ENCODE measurements around the gene PRKAG2. TPM values are rescaled to one million over a fixed set of nuclear protein-coding genes. Genes with fewer than 3 reads are reported as not detected.

Gene PRKAG2
- total RNA-seq: 10 to 100 TPM in 1 of 2 donors, 1 to 10 TPM in 1; 8.0 to 13.4 TPM

DNA sequence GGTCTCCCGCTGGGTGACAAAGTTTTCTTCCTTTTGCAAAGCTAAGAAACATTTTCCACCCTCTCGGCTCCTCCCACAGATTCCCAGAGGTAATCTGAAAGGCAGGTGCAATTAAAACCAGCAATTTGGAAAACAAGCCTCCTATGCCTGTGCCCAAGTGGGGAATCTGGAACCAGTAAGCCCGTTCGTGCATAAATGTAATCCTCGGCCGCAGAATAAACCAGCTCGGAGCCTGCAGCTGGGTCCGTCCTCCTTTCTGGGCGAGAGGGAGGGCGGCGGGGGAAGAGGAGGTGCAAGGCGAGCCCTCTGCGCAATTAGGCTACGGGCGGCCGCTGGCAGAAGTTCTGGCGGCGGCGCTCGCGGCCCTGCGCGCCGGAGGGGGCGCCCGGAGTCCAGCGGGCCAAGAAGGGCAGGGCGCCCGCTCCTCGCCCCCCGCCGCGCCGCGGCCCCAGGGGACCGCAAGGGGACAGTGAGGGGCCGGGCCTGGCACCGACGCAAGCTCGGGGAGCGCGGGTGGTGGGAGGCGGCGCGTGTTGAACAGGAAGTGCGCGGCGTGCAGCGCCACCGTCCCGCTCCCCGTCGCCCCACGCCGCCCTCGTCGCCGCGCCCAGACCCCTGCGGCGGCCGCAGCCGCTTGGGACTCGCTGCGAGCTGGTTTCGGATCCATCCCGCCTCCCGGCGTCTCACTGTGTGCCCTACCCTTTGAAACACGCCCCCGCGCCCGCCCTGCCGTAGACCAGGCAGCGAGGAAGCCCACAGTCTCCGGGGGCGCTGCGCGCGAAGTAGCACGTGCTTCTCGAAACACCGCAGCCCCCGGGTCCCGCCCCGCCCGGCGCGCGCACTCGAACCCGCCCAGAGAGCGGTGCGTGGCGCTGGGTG, at the start of gene PRKAG2:
Gene PRKAG2 (minus strand): TSS at position 217 of the 879 bp plus-strand sequence. CDS start 495 bp downstream, outside the sequence.

DNA sequence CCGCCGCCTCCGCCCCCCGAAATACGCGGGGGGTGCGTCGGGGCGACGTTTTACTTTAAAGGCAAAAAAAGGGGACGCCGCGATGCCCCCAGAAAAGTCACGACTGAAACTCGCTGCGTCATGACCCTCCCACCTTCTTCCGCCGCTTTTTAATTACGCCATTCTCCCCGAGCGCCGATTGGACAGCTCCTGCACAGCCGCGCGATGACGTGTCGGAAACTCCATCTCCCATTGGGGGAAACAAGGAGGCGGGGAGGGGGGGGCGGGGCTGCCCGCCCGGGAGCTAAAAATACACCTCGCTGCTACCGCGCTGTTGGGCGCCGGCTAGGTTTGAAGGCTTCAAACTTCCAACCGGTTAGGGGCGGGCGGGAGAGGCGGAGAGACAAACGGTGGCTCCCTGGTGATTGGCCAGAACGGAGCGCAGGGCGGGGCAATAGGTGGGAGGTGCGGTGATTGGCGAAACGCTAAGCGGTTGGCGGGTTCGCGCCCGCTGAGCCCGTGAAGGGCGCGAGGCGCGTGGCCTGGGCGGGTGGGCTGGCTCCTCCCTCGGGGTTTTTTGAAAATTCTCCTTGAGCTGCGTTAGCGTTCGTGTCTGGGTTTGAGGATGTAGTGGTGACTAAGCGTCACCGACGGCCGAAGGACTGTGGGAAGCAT, 357.0 kb downstream of the PRKAG2 start, which contains the start of gene RHEB:
Gene RHEB (minus strand): TSS at position 131 of the 654 bp plus-strand sequence. CDS start 384 bp downstream, outside the sequence.

Small RNA genes within 50 kb of the gene (small RNA-seq; reads per million reads assigned to genes)
- 0 reads per million in 2 donors for gene RF00019
- 0 reads per million in 2 donors for gene RNU6-604P

Other genes with a start within 250 kb of the PRKAG2 start
- not detected for gene GALNTL5, start 79.3 kb upstream of the PRKAG2 start, total RNA-seq
- 10 to 100 TPM; 27.9 to 33.3 TPM for gene GALNT11, start 148.6 kb upstream of the PRKAG2 start, total RNA-seq